HPDE6-E6E7 (cell line): Measurements from ENCODE around the gene VPS51.
"Not testable (repeated sequence)": the region's sequence is repeated elsewhere in the genome, so short reads cannot be mapped to it uniquely, and the experiment has no call there.

Experiments used
- DNase-seq: peaks from one replicate; pipeline ENCODE4 v3.0.0; 2011; ENCODE audit warnings: missing footprints; ENCODE audit errors: extremely low spot score

VPS51 gene

GRCh38 chr11:65107751-65108468 lies 11.9 kb downstream of the VPS51 start:
- no peak for DNase-seq

GRCh38 chr11:65108469-65109123 lies 12.6 kb downstream of the VPS51 start:
- no peak for DNase-seq

GRCh38 chr11:65109231-65110198 lies 13.5 kb downstream of the VPS51 start:
- DNase-seq = no peak

- peak; percentile 86 for DNase-seq
Measured at GRCh38 chr11:65110354-65110861, 14.4 kb downstream of the VPS51 start.

GRCh38 chr11:65111159-65111743 lies 15.2 kb downstream of the VPS51 start:
- no peak for DNase-seq

GRCh38 chr11:65111744-65112545 lies 15.9 kb downstream of the VPS51 start, which contains the start of gene TM7SF2:
Gene TM7SF2 (plus strand): TSS chr11:65111872. CDS start chr11:65112016, 144 bp downstream.
- peak; percentile 94 for DNase-seq

GRCh38 chr11:65112546-65113360 lies 16.7 kb downstream of the VPS51 start:
- no peak for DNase-seq

GRCh38 chr11:65113361-65113756 lies 17.3 kb downstream of the VPS51 start:
- no peak for DNase-seq

- DNase-seq = no peak
Measured at GRCh38 chr11:65113839-65114238, 17.8 kb downstream of the VPS51 start.

- DNase-seq = no peak
Measured at GRCh38 chr11:65114538-65115171, 18.6 kb downstream of the VPS51 start.

- no peak for DNase-seq
Measured at GRCh38 chr11:65115361-65116082, 19.5 kb downstream of the VPS51 start.

- no peak for DNase-seq
Measured at GRCh38 chr11:65116370-65117205, 20.6 kb downstream of the VPS51 start.

GRCh38 chr11:65117206-65118096 lies 21.4 kb downstream of the VPS51 start, which contains the start of gene ZNHIT2:
Gene ZNHIT2 (minus strand): TSS chr11:65117701. CDS start chr11:65117653, 48 bp downstream.
- DNase-seq = peak; percentile 84

GRCh38 chr11:65118097-65118837 lies 22.3 kb downstream of the VPS51 start:
- no peak for DNase-seq

- not testable (repeated sequence) for DNase-seq
Measured at GRCh38 chr11:65118891-65119669, 23.1 kb downstream of the VPS51 start.
